ENCODE measurements around the gene ESYT1.
"Not testable (repeated sequence)": the region's sequence is repeated elsewhere in the genome, so short reads cannot be mapped to it uniquely, and the experiment has no call there.

The ESYT1 gene

GRCh38 chr12:56129206-56129941, 1.3 kb downstream of the ESYT1 start:
- DNase-seq, result no peak

- DNase-seq, result no peak
These were observed 2.0 kb downstream of the ESYT1 start for GRCh38 chr12:56129942-56130495.

- no peak for DNase-seq
These were observed 2.8 kb downstream of the ESYT1 start for GRCh38 chr12:56130876-56131275.

GRCh38 chr12:56134897-56135296, 6.8 kb downstream of the ESYT1 start:
- DNase-seq, result no peak

GRCh38 chr12:56137853-56138571, 9.9 kb downstream of the ESYT1 start:
- no peak for DNase-seq

- DNase-seq, result no peak
These were observed 14.1 kb downstream of the ESYT1 start for GRCh38 chr12:56141946-56142784.

- no peak for DNase-seq
These were observed 15.2 kb downstream of the ESYT1 start for GRCh38 chr12:56143217-56143616.

- no peak for DNase-seq
These were observed 15.8 kb downstream of the ESYT1 start for GRCh38 chr12:56143870-56144269.

GRCh38 chr12:56145217-56145616, 17.1 kb downstream of the ESYT1 start:
- DNase-seq, result no peak

- no peak for DNase-seq
These were observed 18.7 kb downstream of the ESYT1 start for GRCh38 chr12:56146492-56147460.

GRCh38 chr12:56150563-56150962, 22.5 kb downstream of the ESYT1 start:
- DNase-seq, result no peak

GRCh38 chr12:56151672-56152131, 23.6 kb downstream of the ESYT1 start:
- peak; percentile 29 for DNase-seq

- DNase-seq, result peak; percentile 57
These were observed 24.2 kb downstream of the ESYT1 start, which contains the start of gene MYL6B for GRCh38 chr12:56152132-56152755. MYL6B (plus strand) TSS chr12:56152587; CDS start chr12:56153919, 1,332 bp downstream.

GRCh38 chr12:56152756-56153677, 24.9 kb downstream of the ESYT1 start:
- DNase-seq, result no peak

GRCh38 chr12:56153678-56154065, 25.6 kb downstream of the ESYT1 start:
- DNase-seq, result no peak

GRCh38 chr12:56154246-56154771, 26.2 kb downstream of the ESYT1 start:
- no peak for DNase-seq

- DNase-seq, result no peak
These were observed 26.8 kb downstream of the ESYT1 start for GRCh38 chr12:56154818-56155217.

GRCh38 chr12:56155256-56155845, 27.3 kb downstream of the ESYT1 start:
- DNase-seq, result no peak

GRCh38 chr12:56156464-56157200, 28.6 kb downstream of the ESYT1 start:
- not testable (repeated sequence) for DNase-seq

Measured in NCI-H1436 treated with DMSO at 0.1 percent for 48 hours (cell line).